Nephron (organoid): ENCODE results near the gene ASS1.
"Not testable (repeated sequence)": the region's sequence is repeated elsewhere in the genome, so short reads cannot be mapped to it uniquely, and the experiment has no call there.

Source experiments
- H3K27ac Mint-ChIP-seq, 3 experiments: 2 replicates each; pipeline ENCODE4 v1.8.0; 2020; ENCODE audit warnings: mixed read lengths in 3 of 3, mild to moderate bottlenecking in 2 of 3, moderate library complexity in 1 of 3
- H3K27me3 Mint-ChIP-seq: 2 replicates; pipeline ENCODE4 v1.8.0; 2021; ENCODE audit warnings: low read depth, mild to moderate bottlenecking, moderate library complexity, mixed read lengths
- H3K36me3 Mint-ChIP-seq: 2 replicates; pipeline ENCODE4 v1.8.0; 2020; ENCODE audit warnings: low read depth, mixed read lengths
- H3K4me1 Mint-ChIP-seq: 2 replicates; pipeline ENCODE4 v1.8.0; 2020; ENCODE audit warnings: mixed read lengths
- H3K4me3 Mint-ChIP-seq, 3 experiments: 2 replicates each; pipeline ENCODE4 v1.8.0; 2020; ENCODE audit warnings: mild to moderate bottlenecking in 3 of 3, mixed read lengths in 3 of 3, moderate library complexity in 2 of 3
- H3K9me3 Mint-ChIP-seq: 2 replicates; pipeline ENCODE4 v1.8.0; 2020; ENCODE audit warnings: mixed read lengths
- TF ChIP-seq, protein P1 (sequence below), 3 experiments: fragments of 200-600 bp; sonication (generic); IDR thresholded peaks; one replicate each; pipeline ENCODE4 v1.5.0; 2021; ENCODE audit warnings: antibody characterized with exemption in 3 of 3; ENCODE audit not compliant: unreplicated experiment in 3 of 3

Gene ASS1

DNA sequence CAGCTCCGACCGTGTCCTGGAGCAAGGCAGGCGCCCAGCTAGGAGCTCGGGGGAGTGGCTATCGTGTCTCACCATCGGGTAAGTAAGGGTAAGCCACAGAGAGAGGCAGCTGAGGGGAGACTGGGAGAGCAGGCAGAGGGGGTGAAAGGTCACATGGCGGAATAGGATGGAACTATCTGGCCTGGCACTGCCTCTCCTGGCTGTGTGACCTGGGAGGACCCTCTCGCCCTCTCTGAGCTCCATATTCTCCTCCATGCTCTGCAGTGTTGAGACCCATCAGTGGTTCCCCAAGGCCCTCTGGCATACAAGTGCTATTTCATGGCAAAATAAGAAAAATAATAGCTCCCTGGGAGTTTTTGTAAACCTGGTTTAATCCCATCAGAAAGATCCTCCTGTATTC, 43.9 kb upstream of the ASS1 start:
- Mint-ChIP-seq H3K9me3 (no peaks in the 10 kb centered on the region), H3K36me3 (no peaks in the 10 kb centered on the region), H3K27ac (no peak overlapping the region), H3K27me3 (peaks cover 10% of the 10 kb centered on the region), H3K4me3 (no peak overlapping the region), H3K4me1 (no peaks in the 10 kb centered on the region)
- TF ChIP-seq, protein P1, sequence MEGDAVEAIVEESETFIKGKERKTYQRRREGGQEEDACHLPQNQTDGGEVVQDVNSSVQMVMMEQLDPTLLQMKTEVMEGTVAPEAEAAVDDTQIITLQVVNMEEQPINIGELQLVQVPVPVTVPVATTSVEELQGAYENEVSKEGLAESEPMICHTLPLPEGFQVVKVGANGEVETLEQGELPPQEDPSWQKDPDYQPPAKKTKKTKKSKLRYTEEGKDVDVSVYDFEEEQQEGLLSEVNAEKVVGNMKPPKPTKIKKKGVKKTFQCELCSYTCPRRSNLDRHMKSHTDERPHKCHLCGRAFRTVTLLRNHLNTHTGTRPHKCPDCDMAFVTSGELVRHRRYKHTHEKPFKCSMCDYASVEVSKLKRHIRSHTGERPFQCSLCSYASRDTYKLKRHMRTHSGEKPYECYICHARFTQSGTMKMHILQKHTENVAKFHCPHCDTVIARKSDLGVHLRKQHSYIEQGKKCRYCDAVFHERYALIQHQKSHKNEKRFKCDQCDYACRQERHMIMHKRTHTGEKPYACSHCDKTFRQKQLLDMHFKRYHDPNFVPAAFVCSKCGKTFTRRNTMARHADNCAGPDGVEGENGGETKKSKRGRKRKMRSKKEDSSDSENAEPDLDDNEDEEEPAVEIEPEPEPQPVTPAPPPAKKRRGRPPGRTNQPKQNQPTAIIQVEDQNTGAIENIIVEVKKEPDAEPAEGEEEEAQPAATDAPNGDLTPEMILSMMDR (IDR thresholded peaks at IDR 0.05; ENCODE audit: unreplicated experiment in 3 of 3), result no peak

DNA sequence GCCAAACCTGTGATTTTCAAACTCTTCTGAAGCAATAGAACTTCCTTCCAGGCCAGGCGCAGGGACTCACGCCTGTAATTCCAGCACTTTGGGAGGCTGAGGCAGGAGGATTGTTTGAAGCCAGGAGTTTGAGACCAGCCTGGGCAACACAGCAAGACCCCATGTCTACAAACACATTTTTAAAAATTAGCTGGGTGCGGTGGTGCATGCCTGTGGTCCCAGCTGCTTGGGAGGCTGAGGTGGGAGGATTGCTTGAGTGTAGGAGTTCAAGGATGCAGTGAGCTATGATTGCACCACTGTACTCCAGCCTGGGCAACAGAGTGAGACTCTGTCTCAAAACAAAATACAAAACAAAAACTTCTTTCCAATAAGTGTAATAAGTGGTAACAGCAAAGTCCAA, 43.0 kb upstream of the ASS1 start:
- not testable (repeated sequence) for H3K4me1 Mint-ChIP-seq, H3K27ac Mint-ChIP-seq, H3K9me3 Mint-ChIP-seq, H3K27me3 Mint-ChIP-seq, H3K4me3 Mint-ChIP-seq, H3K36me3 Mint-ChIP-seq

DNA sequence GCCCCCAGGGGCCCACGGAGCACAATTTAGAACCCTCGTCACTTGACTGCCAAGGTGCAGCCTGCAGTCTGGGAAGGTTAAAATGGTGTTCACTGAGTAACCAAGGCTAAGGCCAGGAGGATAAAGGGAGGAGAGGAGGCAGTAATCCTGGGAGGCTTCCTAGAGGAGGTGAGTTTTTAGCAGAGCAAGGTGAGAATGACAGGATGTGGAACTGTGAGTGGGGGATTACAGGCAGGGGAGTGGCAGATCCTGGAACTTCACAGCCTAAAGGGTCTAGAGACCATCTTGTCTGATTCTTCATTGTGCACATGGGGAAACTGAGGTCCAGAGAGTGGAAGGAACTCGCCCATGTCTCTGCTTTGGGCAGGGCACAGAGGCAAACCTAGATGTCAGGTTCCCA, 42.5 kb upstream of the ASS1 start:
- Mint-ChIP-seq H3K27ac (no peak overlapping the region), H3K4me3 (peak overlapping the region in 1 of 3 experiments; percentile 10), H3K9me3 (no peaks in the 10 kb centered on the region), H3K36me3 (no peaks in the 10 kb centered on the region), H3K4me1 (no peaks in the 10 kb centered on the region), H3K27me3 (peaks cover 10% of the 10 kb centered on the region)
- TF ChIP-seq, protein P1 (IDR thresholded peaks at IDR 0.05; ENCODE audit: unreplicated experiment in 3 of 3), result no peak

DNA sequence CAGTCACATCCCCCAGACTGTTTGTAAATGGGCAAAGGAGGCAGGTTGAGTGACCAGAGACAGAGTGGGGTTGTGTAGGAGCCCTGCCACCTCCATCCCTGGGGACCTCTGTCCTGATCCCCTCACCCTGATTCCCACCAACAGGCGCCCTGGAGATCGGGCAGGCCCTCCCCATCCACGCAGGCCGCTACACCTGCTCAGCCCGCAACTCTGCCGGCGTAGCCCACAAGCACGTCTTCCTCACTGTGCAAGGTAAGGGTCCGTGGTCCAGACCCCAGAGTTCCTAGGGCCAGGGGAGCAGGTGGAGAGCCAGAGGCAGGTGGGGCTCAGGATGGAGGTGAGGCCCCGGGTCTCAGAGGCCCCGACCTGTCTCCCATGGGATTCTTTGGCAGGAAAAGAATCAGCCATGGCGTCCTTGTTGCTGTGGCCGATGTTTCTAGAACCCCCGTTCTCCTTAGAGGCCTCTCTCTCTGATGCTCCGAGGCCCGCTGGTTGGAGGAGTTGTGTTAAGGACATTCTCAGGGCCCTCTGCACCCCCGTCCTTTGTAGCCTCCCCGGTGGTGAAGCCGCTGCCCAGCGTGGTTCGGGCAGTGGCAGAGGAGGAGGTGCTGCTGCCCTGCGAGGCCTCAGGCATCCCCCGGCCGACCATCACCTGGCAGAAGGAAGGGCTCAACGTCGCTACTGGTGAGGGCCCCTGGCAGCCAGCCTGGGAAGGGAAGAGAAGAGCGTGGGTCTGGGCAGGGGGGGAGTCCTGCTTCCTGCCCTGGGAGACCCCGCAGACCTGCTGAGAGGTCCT, 41.9 kb upstream of the ASS1 start:
- no peaks in the 10 kb centered on the region for H3K4me1 Mint-ChIP-seq
- H3K4me3 Mint-ChIP-seq, result no peak overlapping the region
- peaks cover 10% of the 10 kb centered on the region for H3K27me3 Mint-ChIP-seq
- no peak overlapping the region for H3K27ac Mint-ChIP-seq
- no peaks in the 10 kb centered on the region for H3K9me3 Mint-ChIP-seq
- H3K36me3 Mint-ChIP-seq, result no peaks in the 10 kb centered on the region
- TF ChIP-seq, protein P1 (IDR thresholded peaks at IDR 0.05; ENCODE audit: unreplicated experiment in 3 of 3), result no peak

DNA sequence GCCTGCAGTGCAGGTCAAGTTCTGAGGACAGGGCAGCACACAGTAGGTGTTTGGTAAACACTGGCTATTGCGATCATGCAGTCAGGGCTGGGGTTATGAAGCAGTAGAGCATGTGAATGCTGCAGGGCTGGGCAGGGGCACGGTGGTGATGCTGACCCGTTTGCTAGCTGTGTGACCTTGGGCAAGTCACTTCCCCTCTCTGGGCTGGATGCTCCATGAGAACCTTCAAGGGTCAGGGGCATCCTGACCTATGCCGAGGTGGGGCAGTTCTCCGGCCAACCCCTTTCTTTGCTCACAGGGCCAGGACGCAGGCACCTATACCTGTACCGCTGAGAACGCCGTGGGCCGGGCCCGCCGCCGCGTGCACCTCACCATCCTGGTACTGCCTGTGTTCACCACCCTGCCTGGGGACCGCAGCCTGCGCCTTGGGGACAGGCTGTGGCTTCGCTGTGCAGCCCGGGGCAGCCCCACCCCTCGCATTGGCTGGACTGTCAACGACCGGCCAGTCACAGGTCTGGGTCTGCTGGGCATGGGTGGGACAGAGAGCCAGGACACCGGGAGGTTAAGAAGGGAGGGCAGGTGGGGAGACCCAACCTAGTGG, 39.0 kb upstream of the ASS1 start:
- TF ChIP-seq, protein P1 (IDR thresholded peaks at IDR 0.05; ENCODE audit: unreplicated experiment in 3 of 3), result no peak
- no peak overlapping the region for H3K27ac Mint-ChIP-seq
- no peaks in the 10 kb centered on the region for H3K36me3 Mint-ChIP-seq
- no peak overlapping the region for H3K4me3 Mint-ChIP-seq
- no peaks in the 10 kb centered on the region for H3K9me3 Mint-ChIP-seq
- H3K4me1 Mint-ChIP-seq, result no peaks in the 10 kb centered on the region
- H3K27me3 Mint-ChIP-seq, result peaks cover 17% of the 10 kb centered on the region

DNA sequence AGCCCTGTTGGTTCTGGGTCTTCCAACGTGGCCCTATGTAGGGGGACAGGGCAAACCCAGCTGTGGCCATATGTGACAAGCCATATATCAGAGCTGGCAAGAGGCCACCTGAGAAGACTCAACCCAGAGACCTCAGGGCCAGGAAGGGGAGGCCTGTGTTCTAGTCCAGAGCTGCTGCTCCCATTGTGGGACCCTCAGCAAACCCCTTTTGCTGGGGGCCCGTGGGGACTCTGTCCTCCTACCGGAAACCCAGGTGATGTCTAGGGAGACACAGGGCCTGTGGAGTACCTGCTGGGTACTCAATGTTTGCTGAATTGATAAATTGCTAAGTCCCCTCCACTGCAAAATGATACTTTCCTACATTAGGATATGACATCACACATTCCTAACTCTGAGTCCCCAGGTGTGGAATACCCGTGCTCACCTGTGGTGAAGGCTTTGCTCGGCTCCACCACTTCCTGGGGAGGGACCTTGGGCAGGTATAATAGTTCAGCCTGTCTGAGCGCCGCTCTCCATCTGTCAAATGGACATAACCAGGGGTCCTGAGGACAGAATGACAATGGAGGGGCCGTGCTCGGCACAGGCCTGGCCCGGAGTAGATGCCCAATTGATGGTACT, 38.4 kb upstream of the ASS1 start:
- Mint-ChIP-seq H3K27me3 (peaks cover 18% of the 10 kb centered on the region), H3K4me3 (no peak overlapping the region), H3K36me3 (no peaks in the 10 kb centered on the region), H3K9me3 (no peaks in the 10 kb centered on the region), H3K27ac (no peak overlapping the region), H3K4me1 (no peaks in the 10 kb centered on the region)
- TF ChIP-seq, protein P1 (IDR thresholded peaks at IDR 0.05; ENCODE audit: unreplicated experiment in 3 of 3), result no peak
